Colonic mucosa (tissue), 4 donors: Measurements from ENCODE around the gene SPATA4. TPM values are rescaled to one million over a fixed set of nuclear protein-coding genes. Genes with fewer than 3 reads are reported as not detected.

Experiments used
- DNase-seq: peaks from one replicate; pipeline ENCODE4 v3.0.0-alpha.2; 2020
- H3K27ac ChIP-seq: fragments of 200-600 bp; one replicate; pipeline ENCODE4 v1.8.0; 2021
- H3K27me3 ChIP-seq: fragments of 200-600 bp; one replicate; pipeline ENCODE4 v1.8.0; 2021
- H3K36me3 ChIP-seq: fragments of 200-600 bp; one replicate; pipeline ENCODE4 v1.8.0; 2021
- H3K4me1 ChIP-seq: fragments of 200-600 bp; one replicate; pipeline ENCODE4 v1.8.0; 2021; ENCODE audit warnings: mild to moderate bottlenecking
- H3K4me3 ChIP-seq: fragments of 200-600 bp; one replicate; pipeline ENCODE4 v1.8.0; 2021
- H3K9ac ChIP-seq, 2 donors: one replicate each; pipeline ENCODE4 v1.7.0; 2013; ENCODE audit warnings: control low read depth in 2 of 2, low read depth in 2 of 2, low read length in 2 of 2
- H3K9me3 ChIP-seq: fragments of 200-600 bp; one replicate; pipeline ENCODE4 v1.8.0; 2021
- intact Hi-C: fragments of 100-400 bp; cut with DNase I; formaldehyde crosslinking; loops from one replicate; pipeline ENCODE4 v1.14.1; 2022
- total RNA-seq, 2 donors: library from RNA; stranded (reverse); fragmentation: NEBNext Ultra II Directional in 1 of 2; extraction: Animal tissue kit (Norgen Biotek cat#: 25700) in 1 of 2; gene quantifications; one replicate each; pipeline ENCODE4 v1.2.1, GENCODE V29; 2021
- TF ChIP-seq, protein P1 (sequence below): fragments of 200-600 bp; IDR thresholded peaks from one replicate; pipeline ENCODE4 v1.8.0; 2022; ENCODE audit warnings: antibody characterized with exemption, mild to moderate bottlenecking
- donor health status: healthy.
- donor health status: DM: no; HTN: no; CAD: no.
- donor health status: DM: no; HTN: no; CAD: no.

Gene SPATA4
- total RNA-seq, 2 donors from 2014 or later = not detected

DNA sequence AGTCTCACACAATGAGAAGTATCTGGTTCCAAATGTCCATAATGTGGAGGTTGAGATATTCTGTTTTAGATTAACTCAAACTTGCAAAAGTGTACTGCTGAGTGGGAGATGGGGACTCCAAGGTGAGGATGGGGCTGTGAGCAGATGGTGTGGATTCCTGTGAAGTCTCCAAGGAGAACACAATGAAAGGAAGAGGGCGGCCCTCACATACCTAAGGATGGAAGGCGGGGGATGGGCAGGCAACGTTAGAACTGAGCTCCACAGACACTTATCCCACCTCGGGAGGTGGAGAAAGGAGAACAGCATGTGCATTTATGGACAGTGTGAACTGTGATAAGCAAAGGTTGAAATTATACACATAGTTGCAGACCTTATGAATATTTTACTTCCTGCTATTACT is 9.9 kb upstream of the SPATA4 start:
- Histone ChIP-seq H3K36me3 (no peaks in the 10 kb centered on the region), H3K27ac (no peak overlapping the region), H3K27me3 (no peaks in the 10 kb centered on the region), H3K9ac (no peak overlapping the region), H3K9me3 (no peaks in the 10 kb centered on the region), H3K4me3 (no peak overlapping the region), H3K4me1 (no peaks in the 10 kb centered on the region)
- no peak for DNase-seq
- intact Hi-C loops = no loop called here
- TF ChIP-seq, protein P1, sequence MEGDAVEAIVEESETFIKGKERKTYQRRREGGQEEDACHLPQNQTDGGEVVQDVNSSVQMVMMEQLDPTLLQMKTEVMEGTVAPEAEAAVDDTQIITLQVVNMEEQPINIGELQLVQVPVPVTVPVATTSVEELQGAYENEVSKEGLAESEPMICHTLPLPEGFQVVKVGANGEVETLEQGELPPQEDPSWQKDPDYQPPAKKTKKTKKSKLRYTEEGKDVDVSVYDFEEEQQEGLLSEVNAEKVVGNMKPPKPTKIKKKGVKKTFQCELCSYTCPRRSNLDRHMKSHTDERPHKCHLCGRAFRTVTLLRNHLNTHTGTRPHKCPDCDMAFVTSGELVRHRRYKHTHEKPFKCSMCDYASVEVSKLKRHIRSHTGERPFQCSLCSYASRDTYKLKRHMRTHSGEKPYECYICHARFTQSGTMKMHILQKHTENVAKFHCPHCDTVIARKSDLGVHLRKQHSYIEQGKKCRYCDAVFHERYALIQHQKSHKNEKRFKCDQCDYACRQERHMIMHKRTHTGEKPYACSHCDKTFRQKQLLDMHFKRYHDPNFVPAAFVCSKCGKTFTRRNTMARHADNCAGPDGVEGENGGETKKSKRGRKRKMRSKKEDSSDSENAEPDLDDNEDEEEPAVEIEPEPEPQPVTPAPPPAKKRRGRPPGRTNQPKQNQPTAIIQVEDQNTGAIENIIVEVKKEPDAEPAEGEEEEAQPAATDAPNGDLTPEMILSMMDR = no peak

DNA sequence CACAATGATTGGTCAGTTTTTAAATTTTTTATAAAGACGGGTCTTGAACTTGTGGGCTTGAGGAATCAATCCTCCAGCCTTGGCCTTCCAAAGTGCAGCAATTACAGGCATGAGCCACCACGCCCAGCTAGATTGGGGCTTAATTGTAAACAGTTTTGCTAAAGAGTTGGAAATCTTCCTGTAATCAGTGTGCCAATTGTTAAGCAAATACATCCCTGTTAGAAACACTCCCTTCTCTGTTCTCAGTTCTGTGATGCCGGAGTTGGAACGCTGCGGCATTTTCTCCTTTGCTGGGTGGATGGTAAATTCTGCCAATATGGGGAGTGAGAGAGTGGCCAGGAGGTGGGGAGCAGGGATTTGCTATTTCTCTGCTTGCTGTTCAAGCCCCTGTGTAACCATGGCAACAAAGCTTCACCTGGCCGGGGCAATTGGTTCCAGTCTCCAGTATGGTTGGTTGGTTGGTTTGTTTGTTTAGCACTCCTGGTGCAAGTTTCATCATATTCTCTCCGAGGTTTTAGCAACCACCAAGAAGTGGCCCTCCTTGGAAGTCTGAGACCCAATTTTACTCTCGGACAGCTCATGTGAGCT is 3.0 kb upstream of the SPATA4 start:
- intact Hi-C loops = loop anchor here (10.0 kb wide), 1 partner anchor 126 kb away; no protein-coding TSS in a partner anchor
- Histone ChIP-seq H3K4me3 (no peak overlapping the region), H3K27ac (no peak overlapping the region), H3K9me3 (no peaks in the 10 kb centered on the region), H3K4me1 (no peaks in the 10 kb centered on the region), H3K36me3 (no peaks in the 10 kb centered on the region), H3K9ac (no peak overlapping the region), H3K27me3 (no peaks in the 10 kb centered on the region)
- TF ChIP-seq, protein P1 = no peak
- no peak for DNase-seq

DNA sequence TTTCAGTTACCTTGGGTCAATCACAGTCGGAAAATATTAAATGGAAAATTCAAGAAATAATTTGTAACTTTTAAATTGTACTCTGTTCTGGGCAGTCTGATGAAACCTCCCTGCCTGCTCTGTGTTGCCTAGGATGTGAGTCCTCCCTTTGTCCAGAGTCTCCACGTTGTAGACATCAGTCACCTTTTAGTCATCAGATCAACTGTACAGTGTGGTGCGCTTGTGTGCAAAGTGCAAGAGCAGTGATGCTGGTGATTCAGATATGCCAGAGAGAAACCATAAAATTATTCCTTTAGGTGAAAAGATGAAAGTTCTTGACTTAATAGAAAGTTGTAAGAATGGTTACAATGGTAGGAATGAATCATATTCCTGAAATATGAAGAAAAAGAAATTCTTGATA is 1.4 kb downstream of the SPATA4 start:
- H3K27ac ChIP-seq = no peak overlapping the region
- no peaks in the 10 kb centered on the region for H3K36me3 ChIP-seq
- H3K4me3 ChIP-seq = no peak overlapping the region
- no peak for DNase-seq
- H3K9ac ChIP-seq = no peak overlapping the region
- intact Hi-C loops = loop anchor here (10.0 kb wide), 1 partner anchor 131 kb away; no protein-coding TSS in a partner anchor
- TF ChIP-seq, protein P1 = no peak
- no peaks in the 10 kb centered on the region for H3K4me1 ChIP-seq
- H3K9me3 ChIP-seq = no peaks in the 10 kb centered on the region
- H3K27me3 ChIP-seq = no peaks in the 10 kb centered on the region

DNA sequence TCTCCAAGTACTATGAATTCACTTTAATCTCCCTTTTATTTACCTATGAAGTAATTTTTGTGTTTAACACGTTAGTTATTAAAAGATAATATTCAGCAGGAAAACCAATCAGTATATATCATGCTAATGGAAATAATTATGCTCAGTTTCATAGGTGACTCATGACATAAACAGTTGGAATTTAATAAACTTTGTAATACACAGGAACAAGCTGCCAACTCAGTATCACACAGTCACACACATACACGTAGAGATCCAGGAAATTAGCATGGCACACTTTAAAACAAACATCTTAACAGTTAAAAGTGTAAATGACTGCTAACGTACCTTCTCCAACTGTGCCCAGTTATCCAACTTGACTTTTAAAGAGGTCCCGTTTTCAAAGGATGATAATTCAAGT is 2.3 kb downstream of the SPATA4 start:
- TF ChIP-seq, protein P1 = no peak
- no peaks in the 10 kb centered on the region for H3K9me3 ChIP-seq
- H3K27me3 ChIP-seq = no peaks in the 10 kb centered on the region
- H3K9ac ChIP-seq = no peak overlapping the region
- no peak for DNase-seq
- no peaks in the 10 kb centered on the region for H3K36me3 ChIP-seq
- H3K4me1 ChIP-seq = no peaks in the 10 kb centered on the region
- H3K27ac ChIP-seq = no peak overlapping the region
- intact Hi-C loops = loop anchor here (10.0 kb wide), 1 partner anchor 132 kb away; no protein-coding TSS in a partner anchor
- H3K4me3 ChIP-seq = no peak overlapping the region

DNA sequence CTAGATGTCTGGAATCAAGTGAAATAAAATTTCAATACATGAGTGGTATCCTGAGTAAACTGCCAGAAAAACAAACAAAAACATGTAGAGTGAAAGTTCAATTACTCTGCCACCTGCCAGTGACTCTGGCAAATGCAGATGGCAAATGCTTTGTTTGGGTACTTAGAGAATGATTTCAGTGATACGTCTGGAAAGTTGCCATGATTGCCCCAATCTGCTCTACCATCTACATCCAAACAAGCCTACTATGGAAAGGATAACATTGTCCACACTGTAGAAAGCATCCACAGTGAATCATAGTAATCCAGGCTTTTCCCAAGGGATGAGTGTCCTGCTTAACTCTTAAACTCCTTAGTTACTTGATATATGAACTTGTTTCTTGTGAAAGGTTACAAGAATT is 3.4 kb downstream of the SPATA4 start:
- DNase-seq = no peak
- Histone ChIP-seq H3K9me3 (no peaks in the 10 kb centered on the region), H3K27me3 (no peaks in the 10 kb centered on the region), H3K27ac (no peak overlapping the region), H3K4me1 (no peaks in the 10 kb centered on the region), H3K36me3 (no peaks in the 10 kb centered on the region), H3K4me3 (no peak overlapping the region), H3K9ac (no peak overlapping the region)
- TF ChIP-seq, protein P1 = no peak
- intact Hi-C loops = loop anchor here (10.0 kb wide), 1 partner anchor 133 kb away; no protein-coding TSS in a partner anchor
